Measurements from ENCODE around the gene CIROP. TPM values are rescaled to one million over a fixed set of nuclear protein-coding genes. Genes with fewer than 3 reads are reported as not detected.

CIROP gene
- total RNA-seq, 1 experiment from 2014 or later, result not detected

DNA sequence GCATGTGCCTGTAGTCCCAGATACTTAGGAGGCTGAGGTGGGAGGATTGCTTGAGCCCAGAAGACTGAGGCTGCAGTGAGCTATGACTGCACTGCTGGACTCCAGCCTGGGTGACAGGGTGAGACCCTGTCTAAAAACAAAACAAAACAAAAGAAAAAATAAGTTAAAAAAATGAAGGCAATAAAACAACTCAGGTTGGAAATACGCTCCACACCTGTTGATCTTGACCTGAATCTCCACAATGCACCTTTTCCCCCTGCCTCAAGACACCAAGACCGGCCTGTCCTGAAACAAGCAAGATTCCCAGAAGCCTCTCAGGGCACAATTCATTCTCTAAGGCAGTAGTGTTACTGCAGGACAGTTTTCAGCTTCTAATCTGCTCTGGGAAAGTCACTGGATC is 35.1 kb upstream of the CIROP start:
- DNase-seq, result no peak
- peaks cover 9% of the 10 kb centered on the region; the same call in 1 of the 2 replicates for H3K27me3 ChIP-seq
- no peak overlapping the region for H3K27ac ChIP-seq
- H3K36me3 ChIP-seq, result no peaks in the 10 kb centered on the region
- no peak overlapping the region for H3K4me3 ChIP-seq
- peaks cover 10% of the 10 kb centered on the region; the same call in 1 of the 2 replicates for H3K4me1 ChIP-seq
- H3K9me3 ChIP-seq (replicated peaks), result no peaks in the 10 kb centered on the region

DNA sequence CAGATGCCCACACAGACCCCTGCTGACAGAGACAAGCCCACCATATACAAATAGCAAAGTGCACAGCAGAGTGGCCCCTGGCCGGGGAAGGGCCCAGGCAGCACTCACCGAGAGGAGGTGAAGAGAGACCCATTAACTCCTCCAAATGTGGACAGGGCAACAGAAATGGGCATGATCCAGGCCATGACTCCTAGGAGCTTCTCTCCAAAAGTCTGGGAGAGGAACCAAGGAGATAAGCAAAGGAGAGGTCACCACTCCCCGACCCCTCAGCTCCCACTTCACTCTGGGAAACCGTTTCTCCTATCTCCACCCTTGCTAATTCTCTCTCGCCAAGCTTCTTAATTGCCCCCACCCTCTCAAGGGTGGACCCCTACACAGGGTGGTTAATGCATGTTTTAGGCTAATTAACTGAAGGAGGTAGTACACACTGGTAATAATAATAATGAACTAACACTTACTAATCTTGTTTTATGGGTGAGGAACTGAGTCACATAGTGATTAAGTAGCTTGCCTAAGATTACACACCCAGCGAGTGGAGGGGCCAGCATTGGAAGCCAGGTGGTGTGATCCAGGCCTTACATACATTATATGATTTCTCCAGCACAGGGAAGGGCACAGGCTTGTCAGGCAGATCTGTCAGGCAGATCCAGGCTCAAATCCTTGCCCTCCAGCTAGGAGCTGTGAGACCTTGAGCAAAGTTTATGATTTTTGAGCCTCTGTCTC is 33.2 kb upstream of the CIROP start:
- DNase-seq, result no peak
- no peaks in the 10 kb centered on the region for H3K36me3 ChIP-seq
- H3K4me3 ChIP-seq, result no peak overlapping the region
- H3K27ac ChIP-seq, result no peak overlapping the region
- peaks cover 10% of the 10 kb centered on the region; the same call in 1 of the 2 replicates for H3K4me1 ChIP-seq
- H3K27me3 ChIP-seq, result peaks cover 9% of the 10 kb centered on the region; the same call in 1 of the 2 replicates
- H3K9me3 ChIP-seq (replicated peaks), result no peaks in the 10 kb centered on the region

DNA sequence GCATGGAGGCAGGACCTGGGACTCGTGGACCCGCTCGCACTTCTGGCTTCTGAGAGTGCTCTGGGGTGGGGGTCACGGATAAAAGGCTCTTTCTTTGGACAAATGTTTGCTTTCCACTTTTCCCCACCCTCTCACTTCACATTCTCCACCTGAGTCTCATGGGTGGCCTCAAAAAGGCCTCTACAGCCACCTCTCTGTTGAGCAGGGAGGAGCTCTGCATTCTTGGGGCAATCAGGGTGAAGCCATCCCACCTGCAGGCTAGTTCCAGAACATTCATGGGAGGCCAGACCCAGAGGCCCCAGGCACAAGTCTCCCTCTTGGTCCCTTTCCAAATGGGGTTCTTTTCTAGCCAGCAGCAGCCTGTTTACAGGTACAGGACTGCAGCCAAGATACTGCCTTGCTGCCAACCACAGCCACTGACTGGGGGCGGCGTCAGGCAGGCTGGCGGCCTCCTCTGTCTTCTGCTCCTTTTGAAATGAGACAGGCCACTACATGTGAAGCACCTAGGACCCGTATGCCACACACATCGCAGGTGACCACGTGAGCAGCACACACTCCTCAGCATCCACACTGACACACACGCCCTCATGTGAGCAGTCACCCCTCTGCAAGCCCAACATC is 32.5 kb upstream of the CIROP start:
- Histone ChIP-seq H3K9me3 (replicated peaks) (no peaks in the 10 kb centered on the region), H3K27me3 (peaks cover 9% of the 10 kb centered on the region; the same call in 1 of the 2 replicates), H3K4me1 (peaks cover 10% of the 10 kb centered on the region; the same call in 1 of the 2 replicates), H3K27ac (no peak overlapping the region), H3K36me3 (no peaks in the 10 kb centered on the region), H3K4me3 (no peak overlapping the region)
- DNase-seq, result no peak

DNA sequence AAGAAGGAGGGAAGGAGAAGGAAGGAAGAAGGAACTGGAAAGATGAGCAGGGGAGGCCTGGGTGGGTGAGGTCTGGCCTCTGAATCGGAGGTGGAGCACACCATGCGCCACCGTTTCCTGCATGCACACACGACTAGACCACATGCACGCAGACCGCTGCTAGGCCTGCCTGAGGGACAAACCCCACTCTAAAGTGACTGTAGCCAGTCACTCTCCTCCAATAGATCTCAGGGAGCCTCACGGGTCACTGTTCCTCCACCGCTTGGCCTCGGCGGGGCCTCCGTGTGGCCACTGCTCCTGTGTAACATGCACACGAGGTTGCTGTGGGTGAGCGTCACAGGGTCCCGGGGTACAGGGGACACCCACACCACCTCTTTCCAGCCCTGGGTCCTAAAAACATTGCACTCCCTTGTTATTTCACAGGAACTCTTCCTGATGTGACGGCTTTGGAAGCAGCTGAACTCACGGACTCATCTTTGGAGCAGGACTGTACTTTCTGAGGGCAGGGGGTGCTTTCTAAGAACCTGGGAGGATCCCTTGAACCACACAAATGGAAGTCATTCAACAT is 31.9 kb upstream of the CIROP start:
- Histone ChIP-seq H3K9me3 (replicated peaks) (no peaks in the 10 kb centered on the region), H3K27ac (no peak overlapping the region), H3K4me1 (peaks cover 5% of the 10 kb centered on the region; the same call in 1 of the 2 replicates), H3K36me3 (no peaks in the 10 kb centered on the region), H3K4me3 (no peak overlapping the region), H3K27me3 (peaks cover 9% of the 10 kb centered on the region; the same call in 1 of the 2 replicates)
- no peak for DNase-seq

DNA sequence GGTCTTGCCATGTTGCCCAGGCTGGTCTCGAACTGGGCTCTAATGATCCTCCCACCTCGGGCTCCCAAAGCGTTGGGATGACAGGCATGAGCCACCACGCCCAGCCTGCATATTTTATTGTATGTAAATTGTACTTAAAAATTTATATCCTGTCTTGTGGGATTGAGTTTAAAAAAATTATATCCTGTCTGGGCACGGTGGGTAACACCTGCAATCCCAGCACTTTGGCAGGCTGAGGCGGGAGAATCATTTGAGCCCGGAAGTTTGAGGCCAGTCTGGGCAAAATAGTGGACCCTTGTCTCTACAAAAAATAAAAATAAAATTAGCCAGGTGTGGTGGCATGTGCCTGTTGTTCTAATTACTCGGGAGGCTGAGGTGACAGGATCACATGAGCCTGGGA is 28.2 kb upstream of the CIROP start:
- Histone ChIP-seq H3K36me3 (no peaks in the 10 kb centered on the region), H3K27me3 (peaks cover 18% of the 10 kb centered on the region), H3K4me1 (no peaks in the 10 kb centered on the region), H3K9me3 (replicated peaks) (no peaks in the 10 kb centered on the region), H3K4me3 (no peak overlapping the region), H3K27ac (no peak overlapping the region)
- DNase-seq, result no peak

DNA sequence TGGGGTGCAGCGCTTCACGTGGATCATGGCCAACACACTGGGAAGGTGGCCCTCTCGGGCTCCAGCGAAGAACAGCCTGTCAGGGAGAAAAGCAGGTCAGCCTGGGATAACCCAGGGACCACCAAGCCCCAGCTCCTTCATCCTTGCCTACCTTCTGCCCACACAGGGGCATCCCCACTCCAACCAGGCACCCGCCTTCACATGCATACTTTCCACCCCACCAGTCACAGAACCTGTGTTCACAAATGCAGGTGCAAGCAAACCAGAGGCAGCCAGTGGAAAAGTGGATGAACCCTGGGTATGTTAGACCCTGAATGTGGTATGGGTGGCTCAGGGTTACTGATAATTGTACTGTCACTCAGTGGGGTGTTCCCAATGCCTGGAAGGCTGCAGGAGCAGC is 26.7 kb upstream of the CIROP start:
- DNase-seq, result no peak
- no peak overlapping the region for H3K27ac ChIP-seq
- H3K36me3 ChIP-seq, result no peaks in the 10 kb centered on the region
- H3K4me1 ChIP-seq, result no peaks in the 10 kb centered on the region
- peaks cover 28% of the 10 kb centered on the region for H3K27me3 ChIP-seq
- no peaks in the 10 kb centered on the region for H3K9me3 ChIP-seq (replicated peaks)
- no peak overlapping the region for H3K4me3 ChIP-seq

DNA sequence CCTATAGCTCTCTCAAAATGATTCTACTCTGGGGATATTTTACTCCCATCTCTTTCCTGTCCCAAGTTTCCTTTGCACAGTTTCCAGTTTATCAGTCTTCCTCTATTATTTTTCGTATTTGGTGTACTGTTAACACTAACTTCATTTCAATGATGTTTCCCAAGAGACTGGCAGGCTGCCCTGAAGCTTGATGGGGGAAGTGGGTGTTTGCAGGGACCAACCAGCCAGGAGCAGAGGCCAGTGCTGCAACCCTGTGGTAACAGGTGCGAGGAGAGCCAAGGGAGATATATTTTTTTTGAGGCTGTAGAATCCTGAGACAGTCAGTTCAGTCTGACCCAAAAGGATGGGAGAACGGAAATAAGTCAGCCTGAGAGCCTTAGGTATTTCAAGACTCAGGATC is 26.1 kb upstream of the CIROP start:
- peaks cover 21% of the 10 kb centered on the region for H3K27me3 ChIP-seq
- H3K27ac ChIP-seq, result no peak overlapping the region
- H3K4me1 ChIP-seq, result no peaks in the 10 kb centered on the region
- H3K4me3 ChIP-seq, result no peak overlapping the region
- H3K9me3 ChIP-seq (replicated peaks), result no peaks in the 10 kb centered on the region
- DNase-seq, result no peak
- no peaks in the 10 kb centered on the region for H3K36me3 ChIP-seq

DNA sequence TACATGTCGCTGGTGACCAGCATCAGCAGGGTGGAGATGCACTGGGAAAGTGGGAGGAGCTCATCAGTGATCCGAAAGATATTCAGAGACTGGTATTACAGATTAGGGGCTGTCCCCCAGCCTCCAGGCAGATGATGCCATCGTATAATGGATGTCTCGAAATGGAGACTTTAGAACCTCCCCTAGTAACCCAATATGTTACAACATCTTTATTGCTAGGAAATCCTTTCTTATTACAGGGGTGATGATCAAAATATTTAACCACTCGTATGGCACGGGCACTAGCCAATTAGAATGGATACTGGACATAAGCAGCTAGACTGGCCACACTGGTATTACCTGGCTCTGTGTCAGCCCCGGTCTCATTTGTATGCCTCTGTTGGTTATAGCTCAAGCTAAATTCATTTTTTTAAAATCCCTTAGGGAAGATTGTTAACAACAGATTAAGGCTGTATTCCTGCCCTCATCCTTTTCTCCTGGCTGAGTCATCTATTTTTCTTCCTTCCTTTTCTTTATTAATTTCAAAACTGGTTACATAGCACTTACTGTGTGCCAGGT is 25.0 kb upstream of the CIROP start:
- Histone ChIP-seq H3K27me3 (peaks cover 21% of the 10 kb centered on the region), H3K36me3 (no peaks in the 10 kb centered on the region), H3K4me3 (no peak overlapping the region), H3K4me1 (no peaks in the 10 kb centered on the region), H3K9me3 (replicated peaks) (no peaks in the 10 kb centered on the region), H3K27ac (no peak overlapping the region)
- DNase-seq, result no peak

DNA sequence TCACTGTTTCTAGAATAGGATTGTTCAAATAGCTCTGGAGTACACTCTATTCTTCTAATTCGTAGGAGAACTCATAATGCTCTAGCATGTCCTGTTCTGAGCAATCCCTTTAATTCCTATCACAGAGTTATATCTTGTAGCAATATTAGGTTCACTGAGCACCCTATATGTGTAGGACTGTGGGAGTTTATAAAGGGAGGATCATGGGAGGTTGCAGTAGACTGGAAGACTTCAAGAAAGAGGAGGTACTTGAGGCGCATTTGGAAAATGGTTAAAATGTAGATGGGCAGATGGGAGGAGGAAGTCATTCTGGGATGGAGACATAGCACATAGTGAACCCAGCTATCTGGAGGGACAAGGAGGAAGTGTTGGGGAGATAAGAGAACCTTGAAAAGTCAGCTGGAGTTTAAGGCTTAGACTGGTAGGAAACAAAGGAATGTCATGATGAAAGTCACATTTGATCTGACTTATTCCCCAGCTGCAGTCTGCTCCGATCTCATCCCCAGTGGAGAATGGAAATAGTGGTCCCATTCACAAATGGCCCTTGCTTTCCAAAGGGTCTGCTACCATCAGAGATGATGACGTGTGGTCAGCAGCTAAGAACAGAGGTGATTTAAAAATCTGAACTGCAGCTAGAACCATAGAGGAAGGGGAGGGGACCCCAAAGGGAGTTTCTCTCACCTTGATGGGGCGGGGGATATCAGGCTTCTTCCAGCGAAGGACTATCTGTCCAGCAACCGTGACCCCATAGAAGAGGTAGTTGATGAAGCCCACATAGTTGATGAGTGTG is 24.4 kb upstream of the CIROP start:
- Histone ChIP-seq H3K4me3 (no peak overlapping the region), H3K9me3 (replicated peaks) (no peaks in the 10 kb centered on the region), H3K27me3 (peaks cover 21% of the 10 kb centered on the region), H3K4me1 (no peaks in the 10 kb centered on the region), H3K36me3 (no peaks in the 10 kb centered on the region), H3K27ac (no peak overlapping the region)
- no peak for DNase-seq

DNA sequence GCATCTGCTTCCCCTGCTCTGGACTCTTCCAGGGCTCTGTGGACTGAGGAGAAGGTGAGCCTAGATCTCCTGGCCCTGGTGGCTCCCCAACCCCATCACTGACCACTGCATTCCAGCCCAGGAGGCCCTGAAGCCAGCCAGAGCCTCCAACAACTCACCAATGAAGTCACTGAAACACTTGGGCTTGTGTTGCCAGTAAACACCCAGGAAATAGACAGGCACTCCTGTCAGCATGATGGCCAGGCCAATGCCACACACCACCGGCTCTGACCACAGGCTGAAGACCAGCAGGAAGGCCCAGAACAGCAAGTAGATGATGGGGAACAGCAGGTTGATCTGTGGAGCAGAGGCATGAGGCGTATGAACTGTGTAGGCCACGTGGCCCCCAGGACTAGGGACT is 23.1 kb upstream of the CIROP start:
- no peaks in the 10 kb centered on the region for H3K9me3 ChIP-seq (replicated peaks)

DNA sequence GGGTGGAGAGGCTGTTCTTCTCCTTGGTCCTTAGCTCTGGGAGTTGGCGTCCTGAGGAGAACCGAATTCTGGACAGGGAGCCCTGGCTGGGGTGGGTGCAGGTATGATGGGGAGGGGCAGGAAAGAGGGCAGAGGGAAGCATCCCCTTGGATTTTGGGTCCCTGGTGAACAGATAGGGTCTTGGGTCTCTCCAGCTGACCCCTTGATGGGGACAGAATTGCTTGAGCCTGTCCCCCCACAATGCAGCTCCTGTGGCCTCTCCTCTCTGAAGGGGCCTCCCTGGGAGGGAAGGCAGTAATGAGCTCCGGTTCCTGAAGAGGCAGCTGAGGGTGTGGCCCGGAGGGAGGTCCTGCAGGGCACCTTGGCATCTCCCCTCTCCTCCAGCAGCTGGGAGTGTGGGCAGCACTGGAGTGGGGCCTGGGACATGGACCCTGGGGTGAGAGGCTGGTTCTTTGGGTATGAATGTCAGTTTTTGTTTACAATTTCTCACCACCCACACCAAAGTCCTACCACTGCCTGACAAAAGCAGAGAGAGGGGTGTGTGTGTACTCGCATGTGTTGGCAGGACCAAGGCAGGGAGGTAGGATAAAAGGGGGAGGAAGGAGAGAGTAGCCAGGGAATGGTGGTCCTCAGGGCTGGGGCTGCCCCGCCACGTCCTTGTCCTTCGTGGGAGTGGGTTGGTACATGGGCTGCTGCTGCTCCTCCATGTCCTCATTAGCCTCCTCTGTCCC is 21.9 kb upstream of the CIROP start:
- Histone ChIP-seq H3K4me1 (peaks cover 6% of the 10 kb centered on the region; the same call in 1 of the 2 replicates), H3K9me3 (replicated peaks) (no peaks in the 10 kb centered on the region), H3K36me3 (no peaks in the 10 kb centered on the region), H3K27ac (no peak overlapping the region), H3K27me3 (peaks cover 21% of the 10 kb centered on the region), H3K4me3 (no peak overlapping the region)
- no peak for DNase-seq

More for the DNA sequence above, 23.1 kb upstream of the CIROP start:
- no peak for DNase-seq
- Histone ChIP-seq H3K36me3 (no peaks in the 10 kb centered on the region), H3K27ac (no peak overlapping the region), H3K4me1 (peaks cover 5% of the 10 kb centered on the region; the same call in 1 of the 2 replicates), H3K4me3 (no peak overlapping the region), H3K27me3 (peaks cover 21% of the 10 kb centered on the region)

DNA sequence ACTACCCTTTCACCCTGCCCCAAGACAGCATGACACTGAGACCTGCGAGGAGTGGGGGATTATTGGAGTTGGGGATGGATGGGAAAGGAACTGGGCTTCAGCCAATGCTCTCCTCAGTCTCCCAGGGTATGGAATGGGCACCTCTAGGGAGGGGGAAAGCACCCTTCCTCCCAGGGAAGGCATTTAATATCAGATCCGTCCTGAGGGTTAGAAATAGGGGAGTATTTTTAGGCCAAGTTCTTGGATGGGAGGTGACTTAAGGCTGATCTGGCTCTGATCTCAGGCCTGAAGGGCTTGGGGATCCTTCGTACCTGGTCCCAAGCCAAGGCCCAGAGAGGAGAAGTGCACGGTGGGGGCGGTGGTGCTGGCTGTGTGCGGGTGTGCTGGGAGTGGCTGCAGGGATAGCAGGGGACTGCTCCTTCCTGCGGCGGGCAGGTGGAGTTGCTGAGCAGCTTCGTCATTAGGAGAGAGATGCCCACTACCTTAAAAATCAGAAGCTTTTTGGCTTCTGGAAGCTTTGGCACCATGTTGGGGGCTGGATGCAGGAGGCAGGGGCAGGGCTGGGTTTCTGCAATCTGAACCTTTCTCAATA is 21.2 kb upstream of the CIROP start:
- H3K27ac ChIP-seq, result no peak overlapping the region
- no peaks in the 10 kb centered on the region for H3K36me3 ChIP-seq
- H3K4me3 ChIP-seq, result no peak overlapping the region
- no peak for DNase-seq
- H3K27me3 ChIP-seq, result peaks cover 21% of the 10 kb centered on the region
- peaks cover 6% of the 10 kb centered on the region; the same call in 1 of the 2 replicates for H3K4me1 ChIP-seq
- H3K9me3 ChIP-seq (replicated peaks), result no peaks in the 10 kb centered on the region

DNA sequence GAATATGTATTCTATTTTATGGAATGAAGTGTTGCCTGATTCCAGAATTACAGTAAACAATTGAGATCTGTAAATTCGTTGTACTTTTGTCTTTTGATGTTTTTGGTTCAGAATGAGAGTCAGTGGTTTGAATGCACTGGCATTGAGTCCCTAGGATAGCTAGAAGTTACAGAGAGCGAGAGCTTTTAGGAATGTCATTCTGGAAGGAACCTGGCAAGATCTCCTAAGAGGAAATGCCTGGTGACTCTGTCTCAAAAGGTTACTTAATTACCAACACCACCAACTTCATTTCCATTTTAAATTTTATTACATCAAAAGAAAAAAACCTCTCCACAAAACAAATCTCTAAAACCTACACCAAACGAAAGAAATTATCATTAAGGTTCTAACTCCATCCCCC is 20.2 kb upstream of the CIROP start:
- Histone ChIP-seq H3K27ac (no peak overlapping the region), H3K36me3 (no peaks in the 10 kb centered on the region), H3K4me3 (no peak overlapping the region), H3K9me3 (replicated peaks) (no peaks in the 10 kb centered on the region), H3K27me3 (peaks cover 19% of the 10 kb centered on the region), H3K4me1 (peaks cover 6% of the 10 kb centered on the region; the same call in 1 of the 2 replicates)
- DNase-seq, result no peak

All from SJCRH30 (cell line).